Kidney tubule cell (primary cell): ENCODE data around the gene SIK3.

Experiments
- DNase-seq: peaks from one replicate; pipeline ENCODE4 v3.0.0-alpha.2; 2018; ENCODE audit warnings: low spot score

SIK3 gene

DNA sequence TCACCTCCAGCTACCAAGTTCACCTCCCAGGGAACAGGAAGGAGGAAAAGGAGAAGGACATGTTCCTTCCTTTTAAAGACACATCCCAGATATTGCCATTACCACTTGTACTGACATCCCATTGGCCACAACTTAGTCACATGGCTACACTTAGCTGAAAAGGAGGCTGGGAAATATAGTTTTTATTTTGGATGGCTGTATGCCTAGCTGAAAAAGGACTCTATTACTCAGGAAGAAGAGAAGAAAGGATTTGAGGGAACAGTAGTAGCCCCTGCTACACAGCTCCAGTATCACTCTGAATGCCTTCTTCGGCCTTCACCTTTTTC, 304.5 kb downstream of the SIK3 start:
- DNase-seq = no peak
